Activated CD4-positive, alpha-beta T cell treated with anti-CD3 and anti-CD28 coated beads, Interleukin-2, Interleukin-6, amounts not matched to agents 100 ng/mL and 50 ng/mL, durations not matched to agents 16 hours and 8 hours (primary cell): ENCODE measurements around the gene CADM1.

Experiments used
- DNase-seq: peaks from one replicate; pipeline ENCODE4 v3.0.0-alpha.2; 2020

CADM1 gene

GRCh38 chr11:115391598-115391997, 112.6 kb downstream of the CADM1 start:
- DNase-seq = no peak

- DNase-seq = no peak
Measured at GRCh38 chr11:115391160-115391559, 113.1 kb downstream of the CADM1 start.

GRCh38 chr11:115390441-115390840, 113.8 kb downstream of the CADM1 start:
- no peak for DNase-seq

- DNase-seq = no peak
Measured at GRCh38 chr11:115389790-115390189, 114.4 kb downstream of the CADM1 start.

- DNase-seq = no peak
Measured at GRCh38 chr11:115385226-115385625, 119.0 kb downstream of the CADM1 start.

GRCh38 chr11:115384236-115384635, 120.0 kb downstream of the CADM1 start:
- no peak for DNase-seq

- no peak for DNase-seq
Measured at GRCh38 chr11:115383431-115383830, 120.8 kb downstream of the CADM1 start.

GRCh38 chr11:115379528-115379927, 124.7 kb downstream of the CADM1 start:
- peak; percentile 54 for DNase-seq

- no peak for DNase-seq
Measured at GRCh38 chr11:115378557-115378956, 125.7 kb downstream of the CADM1 start.

GRCh38 chr11:115377882-115378296, 126.3 kb downstream of the CADM1 start:
- DNase-seq = no peak

GRCh38 chr11:115368616-115369015, 135.6 kb downstream of the CADM1 start:
- no peak for DNase-seq

- DNase-seq = no peak
Measured at GRCh38 chr11:115366826-115367225, 137.4 kb downstream of the CADM1 start.

GRCh38 chr11:115365907-115366306, 138.3 kb downstream of the CADM1 start:
- no peak for DNase-seq

GRCh38 chr11:115364896-115365295, 139.3 kb downstream of the CADM1 start:
- no peak for DNase-seq

- DNase-seq = no peak
Measured at GRCh38 chr11:115363921-115364320, 140.3 kb downstream of the CADM1 start.

GRCh38 chr11:115363426-115363825, 140.8 kb downstream of the CADM1 start:
- no peak for DNase-seq

GRCh38 chr11:115362997-115363396, 141.2 kb downstream of the CADM1 start:
- no peak for DNase-seq

- DNase-seq = no peak
Measured at GRCh38 chr11:115361025-115361424, 143.2 kb downstream of the CADM1 start.

- no peak for DNase-seq
Measured at GRCh38 chr11:115360186-115360824, 143.9 kb downstream of the CADM1 start.

- DNase-seq = no peak
Measured at GRCh38 chr11:115357066-115357465, 147.1 kb downstream of the CADM1 start.

GRCh38 chr11:115352805-115353485, 151.3 kb downstream of the CADM1 start:
- no peak for DNase-seq

GRCh38 chr11:115349335-115350017, 154.7 kb downstream of the CADM1 start:
- DNase-seq = no peak

GRCh38 chr11:115348416-115348815, 155.8 kb downstream of the CADM1 start:
- no peak for DNase-seq

- no peak for DNase-seq
Measured at GRCh38 chr11:115347106-115347505, 157.1 kb downstream of the CADM1 start.
